ENCODE measurements around the gene VHLL. TPM values are rescaled to one million over a fixed set of nuclear protein-coding genes. Genes with fewer than 3 reads are reported as not detected.
"Not testable (repeated sequence)": the region's sequence is repeated elsewhere in the genome, so short reads cannot be mapped to it uniquely, and the experiment has no call there.

The VHLL gene
- total RNA-seq, 1 experiment from 2014 or later = not detected

GRCh38 chr1:156346636-156347035, 47.5 kb upstream of the VHLL start:
- Mint-ChIP-seq H3K27me3 (ENCODE audit: low read depth) (peaks cover 4% of the 10 kb centered on the region), H3K27ac (no peak overlapping the region), H3K4me1 (peaks cover 0 to 3% of the 10 kb centered on the region in 2 experiments; a peak in 1 of 4 replicates), H3K36me3 (ENCODE audit: insufficient read depth in 1 of 3, low read depth in 3 of 3) (no peaks in the 10 kb centered on the region), H3K9me3 (no peaks in the 10 kb centered on the region), H3K4me3 (no peak overlapping the region)
- no CpG with 5 or more reads among the region's 2 CpGs for WGBS (ENCODE audit: extremely low coverage, insufficient read length, low lambda C conversion rate)
- no peak overlapping the region for H4K91ac ChIP-seq (ENCODE audit: insufficient read length, low read depth, low read length)
- H4K8ac ChIP-seq (replicated peaks; ENCODE audit: insufficient read length, low read depth, low read length) = no peak overlapping the region
- no peak overlapping the region for H3K4me2 ChIP-seq (ENCODE audit: insufficient read depth, insufficient read length, low read length)
- no peak overlapping the region for H2BK120ac ChIP-seq (ENCODE audit: low read depth, low read length, poor library complexity, severe bottlenecking)
- no peak overlapping the region for H3K18ac ChIP-seq (ENCODE audit: insufficient read length, low read depth, low read length)
- no peak overlapping the region for H3T11ph ChIP-seq (ENCODE audit: low read length)
- no peak overlapping the region for H2AFZ ChIP-seq (ENCODE audit: low read length)
- H3K56ac ChIP-seq (ENCODE audit: insufficient read length, low read depth, low read length) = no peak overlapping the region
- no peak overlapping the region for H2AK5ac ChIP-seq (ENCODE audit: insufficient read length, low read length)
- DNase-seq = no peak
- no peak overlapping the region for H2BK20ac ChIP-seq (ENCODE audit: low read depth, low read length, poor library complexity, severe bottlenecking)
- H4K5ac ChIP-seq (ENCODE audit: insufficient read length, low read depth, low read length) = no peak overlapping the region
- no peak overlapping the region for H3K23ac ChIP-seq (ENCODE audit: insufficient read length, low read depth, low read length)
- H3K4ac ChIP-seq (ENCODE audit: low read depth, low read length) = no peak overlapping the region
- TF ChIP-seq, protein P1, sequence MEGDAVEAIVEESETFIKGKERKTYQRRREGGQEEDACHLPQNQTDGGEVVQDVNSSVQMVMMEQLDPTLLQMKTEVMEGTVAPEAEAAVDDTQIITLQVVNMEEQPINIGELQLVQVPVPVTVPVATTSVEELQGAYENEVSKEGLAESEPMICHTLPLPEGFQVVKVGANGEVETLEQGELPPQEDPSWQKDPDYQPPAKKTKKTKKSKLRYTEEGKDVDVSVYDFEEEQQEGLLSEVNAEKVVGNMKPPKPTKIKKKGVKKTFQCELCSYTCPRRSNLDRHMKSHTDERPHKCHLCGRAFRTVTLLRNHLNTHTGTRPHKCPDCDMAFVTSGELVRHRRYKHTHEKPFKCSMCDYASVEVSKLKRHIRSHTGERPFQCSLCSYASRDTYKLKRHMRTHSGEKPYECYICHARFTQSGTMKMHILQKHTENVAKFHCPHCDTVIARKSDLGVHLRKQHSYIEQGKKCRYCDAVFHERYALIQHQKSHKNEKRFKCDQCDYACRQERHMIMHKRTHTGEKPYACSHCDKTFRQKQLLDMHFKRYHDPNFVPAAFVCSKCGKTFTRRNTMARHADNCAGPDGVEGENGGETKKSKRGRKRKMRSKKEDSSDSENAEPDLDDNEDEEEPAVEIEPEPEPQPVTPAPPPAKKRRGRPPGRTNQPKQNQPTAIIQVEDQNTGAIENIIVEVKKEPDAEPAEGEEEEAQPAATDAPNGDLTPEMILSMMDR (conservative IDR thresholded peaks at IDR 0.05) = no peak
- no peak overlapping the region for H3K14ac ChIP-seq (ENCODE audit: insufficient read depth, low read length)
- no peak overlapping the region for H2BK5ac ChIP-seq (ENCODE audit: insufficient read length, low read length)
- H3K27ac ChIP-seq (ENCODE audit: insufficient read length, low read depth, low read length) = no peak overlapping the region
- H2BK12ac ChIP-seq (ENCODE audit: insufficient read length, low read depth, low read length) = no peak overlapping the region
- H4K20me1 ChIP-seq (ENCODE audit: control insufficient read depth, insufficient read depth, insufficient read length) = no peaks in the 10 kb centered on the region
- H2BK15ac ChIP-seq (ENCODE audit: low read depth, low read length) = no peak overlapping the region
- no peaks in the 10 kb centered on the region for H3K27me3 ChIP-seq (ENCODE audit: insufficient read depth, low read length)
- no peak overlapping the region for H3K9ac ChIP-seq (ENCODE audit: extremely low read depth, insufficient read length, low read length)
- no peaks in the 10 kb centered on the region for H3K23me2 ChIP-seq (ENCODE audit: insufficient read length, low read depth, low read length, poor library complexity, severe bottlenecking)
- no peaks in the 10 kb centered on the region for H3K79me2 ChIP-seq (ENCODE audit: insufficient read depth, low read length)
- H3K9me3 ChIP-seq (ENCODE audit: control insufficient read depth, low read depth, low read length) = no peaks in the 10 kb centered on the region
- no peaks in the 10 kb centered on the region for H3K79me1 ChIP-seq (ENCODE audit: insufficient read depth, low read depth, low read length, poor library complexity, severe bottlenecking)
- H3K4me1 ChIP-seq (ENCODE audit: insufficient read depth, low read length) = no peaks in the 10 kb centered on the region

DNA sequence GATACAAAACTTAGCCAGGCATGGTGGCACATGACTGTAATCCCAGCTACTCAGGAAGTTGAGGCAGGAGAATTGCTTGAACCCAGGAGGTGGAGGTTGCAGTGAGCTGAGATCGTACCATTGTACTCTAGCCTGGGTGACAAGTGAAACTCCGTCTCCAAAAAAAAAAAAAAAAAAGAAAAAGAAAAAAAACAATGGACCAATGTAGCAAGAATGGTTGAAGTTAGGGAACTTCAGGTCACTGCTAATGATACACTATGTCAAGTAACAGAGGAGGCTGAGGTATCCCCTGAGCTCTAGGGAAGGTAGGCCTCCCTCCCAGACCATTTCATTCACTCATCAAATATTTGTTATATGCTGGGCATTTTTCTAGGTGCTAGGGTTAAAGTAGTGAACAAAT, 46.9 kb upstream of the VHLL start:
- H3K4me1 ChIP-seq (ENCODE audit: insufficient read depth, low read length); H3K4me1 Mint-ChIP-seq; H4K5ac ChIP-seq (ENCODE audit: insufficient read length, low read depth, low read length); H3K9me3 Mint-ChIP-seq; H3K27me3 Mint-ChIP-seq (ENCODE audit: low read depth); H3K4ac ChIP-seq (ENCODE audit: low read depth, low read length); H2BK20ac ChIP-seq (ENCODE audit: low read depth, low read length, poor library complexity, severe bottlenecking); H3K56ac ChIP-seq (ENCODE audit: insufficient read length, low read depth, low read length); H3K27me3 ChIP-seq (ENCODE audit: insufficient read depth, low read length); H2AFZ ChIP-seq (ENCODE audit: low read length); H3K23ac ChIP-seq (ENCODE audit: insufficient read length, low read depth, low read length); H3K27ac Mint-ChIP-seq; H4K8ac ChIP-seq (replicated peaks; ENCODE audit: insufficient read length, low read depth, low read length); H3K27ac ChIP-seq (ENCODE audit: insufficient read length, low read depth, low read length); H3K9ac ChIP-seq (ENCODE audit: extremely low read depth, insufficient read length, low read length); H3T11ph ChIP-seq (ENCODE audit: low read length); H3K23me2 ChIP-seq (ENCODE audit: insufficient read length, low read depth, low read length, poor library complexity, severe bottlenecking); H2BK120ac ChIP-seq (ENCODE audit: low read depth, low read length, poor library complexity, severe bottlenecking); H3K79me1 ChIP-seq (ENCODE audit: insufficient read depth, low read depth, low read length, poor library complexity, severe bottlenecking); H2BK5ac ChIP-seq (ENCODE audit: insufficient read length, low read length); DNase-seq; H3K18ac ChIP-seq (ENCODE audit: insufficient read length, low read depth, low read length); H3K36me3 Mint-ChIP-seq (ENCODE audit: insufficient read depth in 1 of 3, low read depth in 3 of 3); H3K14ac ChIP-seq (ENCODE audit: insufficient read depth, low read length); H2BK15ac ChIP-seq (ENCODE audit: low read depth, low read length); H4K20me1 ChIP-seq (ENCODE audit: control insufficient read depth, insufficient read depth, insufficient read length); H3K9me3 ChIP-seq (ENCODE audit: control insufficient read depth, low read depth, low read length); H3K4me3 Mint-ChIP-seq; H2BK12ac ChIP-seq (ENCODE audit: insufficient read length, low read depth, low read length); H3K79me2 ChIP-seq (ENCODE audit: insufficient read depth, low read length); H2AK5ac ChIP-seq (ENCODE audit: insufficient read length, low read length); H3K4me2 ChIP-seq (ENCODE audit: insufficient read depth, insufficient read length, low read length); H4K91ac ChIP-seq (ENCODE audit: insufficient read length, low read depth, low read length): not testable (repeated sequence)
- WGBS (ENCODE audit: extremely low coverage, insufficient read length, low lambda C conversion rate) = no CpG with 5 or more reads among the region's 2 CpGs
